UCSD-AML1 (cell line): ENCODE results near the gene MAP2K3.
"Not testable (repeated sequence)": the region's sequence is repeated elsewhere in the genome, so short reads cannot be mapped to it uniquely, and the experiment has no call there.

Experiments
- DNase-seq: peaks from one replicate; lab custom pipeline; 2025; ENCODE audit not compliant: unreplicated experiment; lab: John Stamatoyannopoulos, UW

The MAP2K3 gene

DNA sequence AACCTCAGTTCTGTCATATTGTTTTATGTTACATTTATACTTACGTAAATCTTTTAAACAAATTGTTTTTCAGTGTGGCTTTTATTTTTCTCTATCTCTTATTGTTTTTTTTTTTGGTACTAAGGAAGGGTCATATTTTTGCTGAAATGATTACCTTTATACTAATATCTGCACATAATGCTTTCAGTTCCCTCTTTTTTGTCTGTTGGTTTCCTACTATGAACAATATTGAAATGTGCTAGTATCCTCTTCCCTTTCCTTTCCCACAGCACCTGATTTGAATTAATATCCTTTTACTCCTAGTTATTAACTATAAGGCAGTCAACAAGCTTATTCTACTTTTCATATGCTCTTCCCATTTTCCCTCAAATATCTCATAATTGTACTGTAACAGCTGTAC, 43.4 kb downstream of the MAP2K3 start:
- DNase-seq: not testable (repeated sequence)

DNA sequence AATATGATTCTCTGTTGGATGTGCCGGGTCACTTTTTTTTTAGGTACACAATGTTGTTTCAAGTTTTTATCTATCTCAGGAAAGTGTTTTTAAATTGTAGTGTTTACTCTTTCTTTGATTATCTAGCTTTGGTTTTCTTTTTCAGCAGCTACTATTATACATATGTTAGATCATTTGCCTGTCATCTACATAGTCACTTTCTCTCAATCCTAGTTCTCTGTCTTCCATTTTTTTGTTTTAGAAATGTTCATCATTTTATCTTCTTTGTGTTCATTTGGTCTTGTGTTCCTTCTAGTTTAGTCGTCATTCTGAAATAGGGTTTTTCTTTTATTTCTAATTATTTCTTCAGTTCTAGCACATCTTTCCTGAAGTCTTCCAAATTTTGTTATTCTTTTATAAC, 44.3 kb downstream of the MAP2K3 start:
- DNase-seq: not testable (repeated sequence)

DNA sequence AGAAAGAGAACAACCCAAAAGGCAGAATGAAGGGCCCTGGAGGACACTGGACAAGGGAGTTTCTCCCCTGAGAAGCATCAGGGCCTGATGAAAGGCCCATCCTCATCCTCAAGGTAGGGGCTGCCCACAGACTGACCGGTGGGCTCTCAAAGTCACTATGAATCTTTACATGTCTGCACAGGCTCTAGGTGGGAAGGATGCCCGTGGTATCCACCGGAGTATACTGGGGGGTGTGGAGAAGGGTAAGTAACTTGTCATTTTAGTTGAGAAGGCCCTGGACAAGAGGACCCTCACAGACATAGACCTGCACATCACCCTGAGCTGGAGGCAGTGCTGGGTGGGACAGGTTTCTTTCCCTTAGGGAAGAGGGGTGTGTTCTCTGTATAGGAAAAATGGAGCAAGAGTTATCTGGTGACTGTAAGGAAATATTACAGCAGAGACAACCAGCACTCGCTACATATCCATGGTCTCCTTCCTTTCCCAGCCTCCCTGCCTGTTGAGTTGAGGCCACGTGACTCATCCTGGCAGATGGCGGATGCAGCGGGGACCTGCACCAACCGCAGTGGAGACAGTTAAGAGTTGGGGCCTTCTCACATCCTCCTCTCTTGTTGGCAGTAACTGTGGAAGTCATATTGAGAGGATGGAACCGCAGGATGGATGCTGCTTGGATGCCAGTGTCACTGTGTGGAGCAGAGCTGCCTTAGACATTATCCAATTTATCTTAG, 46.1 kb downstream of the MAP2K3 start:
- DNase-seq: no peak

GRCh38 chr17:21336541-21337294, 52.2 kb downstream of the MAP2K3 start:
- DNase-seq: not testable (repeated sequence)

GRCh38 chr17:21337981-21338625, 53.6 kb downstream of the MAP2K3 start:
- not testable (repeated sequence) for DNase-seq

DNA sequence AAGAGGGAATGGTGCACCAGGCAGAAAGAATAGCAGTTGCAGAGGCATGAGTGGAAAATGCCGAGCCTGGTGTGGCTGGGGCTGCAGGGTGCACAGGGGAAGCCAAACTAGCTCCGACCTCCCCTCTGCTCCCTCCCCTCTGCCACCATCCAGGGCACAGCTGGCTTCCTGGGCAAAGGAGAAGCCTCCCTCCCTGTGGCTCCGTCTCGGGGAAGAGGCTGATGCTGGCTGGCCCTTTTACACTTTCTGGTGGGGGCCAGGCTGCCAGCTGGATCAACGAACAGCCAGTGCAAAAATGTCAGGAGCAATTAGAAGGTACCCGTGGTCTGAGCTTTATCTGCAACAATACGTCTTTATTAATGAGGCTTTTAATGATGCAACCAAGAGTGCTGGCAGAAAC, 54.5 kb downstream of the MAP2K3 start:
- no peak for DNase-seq

GRCh38 chr17:21339571-21339970, 55.1 kb downstream of the MAP2K3 start:
- DNase-seq: not testable (repeated sequence)

DNA sequence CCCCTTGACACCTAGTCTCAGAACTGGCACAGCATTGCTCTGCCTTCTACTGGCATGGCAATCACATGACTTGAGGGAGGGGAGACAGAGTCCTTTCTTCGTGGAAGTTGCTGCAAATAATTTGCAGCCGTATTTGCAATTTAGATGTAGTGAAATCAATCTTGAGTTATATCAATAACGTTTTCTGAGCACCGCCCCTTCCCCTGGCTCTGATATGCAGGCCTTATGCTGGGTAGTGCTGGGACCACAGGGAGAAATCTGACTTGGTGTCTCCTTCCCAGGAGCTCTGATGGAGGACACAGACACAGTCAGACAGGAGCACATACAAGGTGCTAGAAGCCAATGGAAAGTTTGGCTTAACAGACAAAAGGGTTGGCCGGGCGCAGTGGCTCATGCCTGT, 55.9 kb downstream of the MAP2K3 start:
- DNase-seq: not testable (repeated sequence)

GRCh38 chr17:21341279-21341678, 56.8 kb downstream of the MAP2K3 start:
- DNase-seq: not testable (repeated sequence)

- DNase-seq: not testable (repeated sequence)
These were observed 57.5 kb downstream of the MAP2K3 start for GRCh38 chr17:21341925-21342540.

- not testable (repeated sequence) for DNase-seq
These were observed 58.8 kb downstream of the MAP2K3 start for GRCh38 chr17:21343061-21343949.

DNA sequence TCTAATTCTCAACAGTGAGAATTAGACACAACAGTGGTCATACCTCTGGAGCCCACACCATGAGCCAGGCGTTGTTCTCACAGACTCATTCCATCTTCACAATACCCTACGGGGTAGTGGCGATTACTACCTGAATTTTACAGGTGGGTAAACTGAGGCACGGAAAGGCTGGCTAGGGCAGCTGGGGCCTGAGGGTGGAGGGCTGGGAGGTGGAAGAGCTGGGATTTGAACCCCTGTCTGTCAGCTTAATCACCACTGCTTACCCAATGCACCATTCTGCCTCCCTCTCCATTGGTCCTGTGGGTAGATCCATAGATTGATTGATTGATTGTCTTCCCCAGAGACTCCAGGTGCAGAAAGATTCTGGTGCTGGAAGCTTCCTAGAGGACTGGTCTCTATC, 60.3 kb downstream of the MAP2K3 start:
- not testable (repeated sequence) for DNase-seq

GRCh38 chr17:21345236-21345635, 60.7 kb downstream of the MAP2K3 start:
- no peak for DNase-seq

DNA sequence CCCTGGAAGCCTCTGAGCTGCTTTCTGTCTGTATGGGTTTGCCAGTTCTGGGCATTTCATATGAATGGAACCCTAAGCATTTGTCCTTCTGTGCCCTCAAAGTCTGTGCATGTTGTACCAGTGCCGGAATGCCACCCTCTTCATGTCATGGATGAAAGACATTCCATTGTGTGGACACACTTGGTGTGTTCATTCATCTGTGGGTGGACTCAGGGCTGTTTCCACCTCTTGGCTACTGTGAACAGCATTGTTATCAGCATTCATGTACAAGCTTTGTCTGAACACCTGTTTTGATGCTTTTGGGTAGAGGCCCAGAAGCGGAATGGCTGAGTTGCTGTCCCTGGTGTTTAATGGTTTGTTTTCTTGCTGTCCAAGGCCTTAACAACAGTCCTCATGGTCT, 61.6 kb downstream of the MAP2K3 start:
- DNase-seq: not testable (repeated sequence)

DNA sequence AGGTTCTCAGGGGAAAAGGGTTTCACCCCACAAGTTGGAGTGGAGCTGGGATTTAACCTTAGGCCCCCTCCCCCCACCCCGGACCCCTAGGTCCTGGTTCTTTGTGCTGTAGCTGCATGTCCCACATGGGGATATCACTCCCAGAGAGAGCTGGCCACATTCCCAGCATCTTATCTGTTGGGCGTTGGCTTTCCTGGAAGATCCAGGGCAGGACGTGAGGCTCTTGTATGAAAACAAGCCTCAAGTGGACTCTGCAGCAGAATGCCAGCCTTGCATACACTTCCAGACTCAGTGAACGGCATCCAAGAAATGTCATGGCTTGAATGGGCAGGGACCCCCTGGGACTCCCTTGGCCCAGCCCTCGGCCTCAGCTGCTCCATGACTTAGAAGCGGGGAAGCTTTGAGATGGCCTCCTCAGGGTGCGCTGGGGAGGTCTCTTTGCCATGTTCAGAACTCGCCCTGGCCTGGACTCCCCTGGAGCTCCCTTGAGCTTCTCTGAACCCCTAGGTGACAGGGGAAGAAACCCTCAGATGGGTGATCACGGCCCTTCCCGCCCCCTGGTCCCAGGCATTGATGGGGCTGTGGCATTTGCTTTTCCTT, 62.2 kb downstream of the MAP2K3 start:
- not testable (repeated sequence) for DNase-seq

- not testable (repeated sequence) for DNase-seq
These were observed 63.1 kb downstream of the MAP2K3 start for GRCh38 chr17:21347660-21348059.

DNA sequence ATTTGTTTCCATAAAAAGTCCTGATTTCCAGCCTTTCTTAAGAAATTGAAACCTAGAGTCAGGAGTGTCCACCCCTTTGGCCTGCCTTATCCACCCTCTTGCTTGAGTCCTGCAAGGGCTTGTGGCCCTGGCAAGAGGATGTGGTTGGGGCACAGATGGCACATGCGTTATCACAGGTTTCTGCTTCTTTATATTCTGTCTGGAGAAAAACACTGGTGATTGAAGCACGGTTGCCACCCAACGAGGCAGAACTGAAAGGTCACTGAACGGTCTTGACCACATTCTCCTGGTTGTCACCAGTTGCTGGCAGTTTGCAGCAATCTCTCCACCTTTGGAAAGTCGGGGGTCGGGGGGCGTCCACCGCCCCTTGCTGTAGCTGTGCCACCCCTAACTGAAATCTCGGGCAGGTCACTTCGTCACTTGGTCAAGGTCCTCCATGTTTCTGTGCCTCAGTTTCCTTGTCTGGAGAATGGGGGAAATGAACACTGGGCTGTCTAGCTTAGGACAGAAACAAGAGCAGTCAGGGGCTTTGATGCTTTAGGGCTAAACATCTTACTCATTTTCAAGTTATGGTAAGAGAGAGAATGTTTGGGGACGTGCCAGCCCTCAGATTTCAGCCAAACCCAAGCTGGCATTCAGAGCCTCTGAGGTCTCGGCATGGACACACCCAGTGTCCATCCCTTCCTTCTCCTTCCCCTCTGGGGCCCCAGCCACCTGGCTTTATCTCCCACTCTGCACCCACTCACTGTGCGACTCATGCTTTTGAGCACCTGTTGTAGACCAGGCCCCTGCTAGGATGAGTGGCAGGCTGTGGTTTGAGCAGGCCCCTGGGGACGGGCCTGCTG, 63.8 kb downstream of the MAP2K3 start:
- not testable (repeated sequence) for DNase-seq

GRCh38 chr17:21348926-21349261, 64.4 kb downstream of the MAP2K3 start:
- DNase-seq: not testable (repeated sequence)
